A549 (cell line): ENCODE data around the gene PHC2.

ENCODE experiments used
- EP300 ChIP-seq, 2 experiments: fragments of >200 bp; sonication (Bioruptor Twin); formaldehyde crosslinking; IDR thresholded peaks; 2 replicates in 1 of 2; 3 replicates in 1 of 2; pipeline ENCODE4 v1.6.1; 2016 to 2017
- POLR2A ChIP-seq: IDR thresholded peaks from 2 replicates; pipeline ENCODE4 v1.6.1; 2012; ENCODE audit warnings: mild to moderate bottlenecking, low read length

- TF ChIP-seq EP300 (IDR thresholded peaks at IDR 0.05) (no peak), POLR2A (no peak)
Observed at GRCh38 chr1:33274446-33274845, 156.4 kb downstream of the PHC2 start.
